ENCODE measurements around the gene GDF3.

Gene GDF3

GRCh38 chr12:7661741-7662140 is 33.8 kb downstream of the GDF3 start:
- H2AFZ ChIP-seq (ENCODE audit: low read depth, low read length, severe bottlenecking): no peak overlapping the region
- no peak overlapping the region for H3K27ac ChIP-seq (ENCODE audit: low read depth, low read length)
- H3K4me2 ChIP-seq (ENCODE audit: low read depth, low read length, poor library complexity, severe bottlenecking): no peak overlapping the region
- no peaks in the 10 kb centered on the region for H3K9me2 ChIP-seq (replicated peaks; ENCODE audit: insufficient read depth, low read length)
- H3K79me2 ChIP-seq (ENCODE audit: insufficient read depth, low read length): no peaks in the 10 kb centered on the region
- no peaks in the 10 kb centered on the region for H4K20me1 ChIP-seq (ENCODE audit: low read depth, low read length)
- no peaks in the 10 kb centered on the region for H3K27me3 ChIP-seq (ENCODE audit: low read length)
- H3K9ac ChIP-seq (ENCODE audit: low read length): no peak overlapping the region
- TF ChIP-seq EZH2phosphoT487 (conservative IDR thresholded peaks at IDR 0.05; ENCODE audit: low read length) (no peak), CTCF (IDR thresholded peaks at IDR 0.05; ENCODE audit: insufficient read depth, low read length, poor library complexity, severe bottlenecking) (no peak)
- no peaks in the 10 kb centered on the region for H3K9me3 ChIP-seq (ENCODE audit: insufficient read depth, low read length)
- no peaks in the 10 kb centered on the region for H3K36me3 ChIP-seq (ENCODE audit: low read length)
- H3F3A ChIP-seq (ENCODE audit: insufficient read depth): no peaks in the 10 kb centered on the region
- no peak overlapping the region for H3K4me3 ChIP-seq (ENCODE audit: insufficient read depth, low read length, poor library complexity, severe bottlenecking)

GRCh38 chr12:7656121-7656520 is 39.5 kb downstream of the GDF3 start:
- TF ChIP-seq EZH2phosphoT487 (conservative IDR thresholded peaks at IDR 0.05; ENCODE audit: low read length) (no peak), CTCF (IDR thresholded peaks at IDR 0.05; ENCODE audit: insufficient read depth, low read length, poor library complexity, severe bottlenecking) (no peak)

GRCh38 chr12:7650091-7650490 is 45.5 kb downstream of the GDF3 start:
- Histone ChIP-seq H3K27ac (ENCODE audit: low read depth, low read length) (no peak overlapping the region), H3K79me2 (ENCODE audit: insufficient read depth, low read length) (no peaks in the 10 kb centered on the region)
- TF ChIP-seq CTCF (IDR thresholded peaks at IDR 0.05; ENCODE audit: insufficient read depth, low read length, poor library complexity, severe bottlenecking): no peak
- no peak for TF ChIP-seq EZH2phosphoT487 (conservative IDR thresholded peaks at IDR 0.05; ENCODE audit: low read length)

More at GRCh38 chr12:7656121-7656520, 39.5 kb downstream of the GDF3 start:
- no peak overlapping the region for H3K9ac ChIP-seq (ENCODE audit: low read length)
- H3K9me2 ChIP-seq (replicated peaks; ENCODE audit: insufficient read depth, low read length): no peaks in the 10 kb centered on the region
- no peak overlapping the region for H3K27ac ChIP-seq (ENCODE audit: low read depth, low read length)
- no peak overlapping the region for H3K4me2 ChIP-seq (ENCODE audit: low read depth, low read length, poor library complexity, severe bottlenecking)
- H4K20me1 ChIP-seq (ENCODE audit: low read depth, low read length): no peaks in the 10 kb centered on the region
- no peak overlapping the region for H3K4me3 ChIP-seq (ENCODE audit: insufficient read depth, low read length, poor library complexity, severe bottlenecking)
- H3K27me3 ChIP-seq (ENCODE audit: low read length): no peaks in the 10 kb centered on the region
- no peaks in the 10 kb centered on the region for H3F3A ChIP-seq (ENCODE audit: insufficient read depth)
- H3K79me2 ChIP-seq (ENCODE audit: insufficient read depth, low read length): no peaks in the 10 kb centered on the region
- H3K36me3 ChIP-seq (ENCODE audit: low read length): no peaks in the 10 kb centered on the region
- no peaks in the 10 kb centered on the region for H3K9me3 ChIP-seq (ENCODE audit: insufficient read depth, low read length)
- H2AFZ ChIP-seq (ENCODE audit: low read depth, low read length, severe bottlenecking): no peak overlapping the region

More at GRCh38 chr12:7650091-7650490, 45.5 kb downstream of the GDF3 start:
- Histone ChIP-seq H3K9me2 (replicated peaks; ENCODE audit: insufficient read depth, low read length) (no peaks in the 10 kb centered on the region), H3K27me3 (ENCODE audit: low read length) (no peaks in the 10 kb centered on the region), H3F3A (ENCODE audit: insufficient read depth) (no peaks in the 10 kb centered on the region), H2AFZ (ENCODE audit: low read depth, low read length, severe bottlenecking) (no peak overlapping the region), H3K36me3 (ENCODE audit: low read length) (no peaks in the 10 kb centered on the region), H3K9ac (ENCODE audit: low read length) (no peak overlapping the region), H3K9me3 (ENCODE audit: insufficient read depth, low read length) (no peaks in the 10 kb centered on the region), H3K4me2 (ENCODE audit: low read depth, low read length, poor library complexity, severe bottlenecking) (no peak overlapping the region), H3K4me3 (ENCODE audit: insufficient read depth, low read length, poor library complexity, severe bottlenecking) (no peak overlapping the region), H4K20me1 (ENCODE audit: low read depth, low read length) (no peaks in the 10 kb centered on the region)
